SK-N-SH (cell line): ENCODE results near the gene ANKRD44.

ENCODE experiments used
- CHD2 ChIP-seq: fragments of 150-350 bp; IDR thresholded peaks from 2 replicates; pipeline ENCODE4 v1.6.1; 2018; ENCODE audit warnings: low read length; ENCODE audit not compliant: partially characterized antibody
- NRF1 ChIP-seq: IDR thresholded peaks from 2 replicates; pipeline ENCODE4 v1.6.1; 2012; ENCODE audit warnings: low read depth, mild to moderate bottlenecking, low read length
- SIN3A ChIP-seq: IDR thresholded peaks from 2 replicates; pipeline ENCODE4 v1.6.1; 2012; ENCODE audit warnings: low read depth, mild to moderate bottlenecking, low read length, moderate library complexity, borderline replicate concordance
- TCF12 ChIP-seq: IDR thresholded peaks from 2 replicates; pipeline ENCODE4 v1.4.0; 2012
- TF ChIP-seq, protein P1 (sequence below): fragments of 200-600 bp; sonication (generic); IDR thresholded peaks from 2 replicates; pipeline ENCODE4 v1.6.1; 2017; ENCODE audit warnings: antibody characterized with exemption, mild to moderate bottlenecking, moderate library complexity
- TF ChIP-seq, protein P2 (sequence below): IDR thresholded peaks from 2 replicates; pipeline ENCODE4 v1.4.0; 2012; ENCODE audit warnings: low read depth, borderline replicate concordance

- TF ChIP-seq SIN3A (no peak), CHD2 (no peak), TCF12 (no peak), NRF1 (no peak)
- TF ChIP-seq, protein P1, sequence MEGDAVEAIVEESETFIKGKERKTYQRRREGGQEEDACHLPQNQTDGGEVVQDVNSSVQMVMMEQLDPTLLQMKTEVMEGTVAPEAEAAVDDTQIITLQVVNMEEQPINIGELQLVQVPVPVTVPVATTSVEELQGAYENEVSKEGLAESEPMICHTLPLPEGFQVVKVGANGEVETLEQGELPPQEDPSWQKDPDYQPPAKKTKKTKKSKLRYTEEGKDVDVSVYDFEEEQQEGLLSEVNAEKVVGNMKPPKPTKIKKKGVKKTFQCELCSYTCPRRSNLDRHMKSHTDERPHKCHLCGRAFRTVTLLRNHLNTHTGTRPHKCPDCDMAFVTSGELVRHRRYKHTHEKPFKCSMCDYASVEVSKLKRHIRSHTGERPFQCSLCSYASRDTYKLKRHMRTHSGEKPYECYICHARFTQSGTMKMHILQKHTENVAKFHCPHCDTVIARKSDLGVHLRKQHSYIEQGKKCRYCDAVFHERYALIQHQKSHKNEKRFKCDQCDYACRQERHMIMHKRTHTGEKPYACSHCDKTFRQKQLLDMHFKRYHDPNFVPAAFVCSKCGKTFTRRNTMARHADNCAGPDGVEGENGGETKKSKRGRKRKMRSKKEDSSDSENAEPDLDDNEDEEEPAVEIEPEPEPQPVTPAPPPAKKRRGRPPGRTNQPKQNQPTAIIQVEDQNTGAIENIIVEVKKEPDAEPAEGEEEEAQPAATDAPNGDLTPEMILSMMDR = no peak
- TF ChIP-seq, protein P2, sequence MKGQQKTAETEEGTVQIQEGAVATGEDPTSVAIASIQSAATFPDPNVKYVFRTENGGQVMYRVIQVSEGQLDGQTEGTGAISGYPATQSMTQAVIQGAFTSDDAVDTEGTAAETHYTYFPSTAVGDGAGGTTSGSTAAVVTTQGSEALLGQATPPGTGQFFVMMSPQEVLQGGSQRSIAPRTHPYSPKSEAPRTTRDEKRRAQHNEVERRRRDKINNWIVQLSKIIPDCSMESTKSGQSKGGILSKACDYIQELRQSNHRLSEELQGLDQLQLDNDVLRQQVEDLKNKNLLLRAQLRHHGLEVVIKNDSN = no peak
Observed at GRCh38 chr2:197167608-197168314, 142.8 kb downstream of the ANKRD44 start.
